Caco-2 (cell line): Measurements from ENCODE around the gene APLF. TPM values are rescaled to one million over a fixed set of nuclear protein-coding genes. Genes with fewer than 3 reads are reported as not detected.

Experiments used
- BruUV-seq: library from RNA; stranded (reverse); fragments of 400-500 nt; replicated peaks from 2 replicates; lab custom pipeline; 2021; lab: Mats Ljungman, UMichigan
- CTCF ChIA-PET: fragments of 300-600 bp; sonication (Branson Sonifier 250); formaldehyde crosslinking; loops from one replicate; lab custom pipeline; 2022; ENCODE audit warnings: antibody characterized with exemption; lab: Charles Lee
- POLR2A ChIA-PET: fragments of 300-600 bp; sonication (Branson Sonifier 250); formaldehyde crosslinking; loops from one replicate; lab custom pipeline; 2022; ENCODE audit warnings: antibody characterized with exemption; lab: Charles Lee
- DNase-seq, 2 experiments: peaks; one replicate each; pipeline versions ENCODE4 v3.0.0 to v3.0.0-alpha.2; 2020 to 2022
- H3K27me3 ChIP-seq: replicated peaks from 2 replicates; pipeline ENCODE4 v1.6.0; 2011; ENCODE audit warnings: low read length; ENCODE audit not compliant: control insufficient read depth, insufficient read depth
- H3K36me3 ChIP-seq: 2 replicates; pipeline ENCODE4 v1.5.1; 2011; ENCODE audit warnings: low read length; ENCODE audit not compliant: control insufficient read depth, insufficient read depth
- H3K4me1 ChIP-seq: fragments of 250-450 bp; sonication (Bioruptor Pico); 2 replicates; pipeline ENCODE4 v1.5.1; 2020; ENCODE audit warnings: mild to moderate bottlenecking
- H3K4me3 ChIP-seq: 2 replicates; pipeline ENCODE4 v1.5.1; 2011; ENCODE audit warnings: low read depth, mild to moderate bottlenecking, control low read depth, low read length
- H3K9me3 ChIP-seq: fragments of 250-450 bp; sonication (Bioruptor Pico); 2 replicates; pipeline ENCODE4 v1.5.1; 2020; ENCODE audit warnings: mild to moderate bottlenecking, moderate library complexity
- H3K27ac Mint-ChIP-seq: one replicate; pipeline ENCODE4 v1.8.0; 2022; ENCODE audit warnings: mixed read lengths; ENCODE audit not compliant: unreplicated experiment
- H3K27me3 Mint-ChIP-seq: one replicate; pipeline ENCODE4 v1.8.0; 2022; ENCODE audit warnings: mixed read lengths; ENCODE audit not compliant: insufficient read depth, unreplicated experiment
- H3K36me3 Mint-ChIP-seq: one replicate; pipeline ENCODE4 v1.8.0; 2022; ENCODE audit warnings: mild to moderate bottlenecking, mixed read lengths; ENCODE audit not compliant: insufficient read depth, unreplicated experiment
- H3K4me1 Mint-ChIP-seq: one replicate; pipeline ENCODE4 v1.8.0; 2022; ENCODE audit warnings: low read depth, mixed read lengths; ENCODE audit not compliant: unreplicated experiment
- H3K4me3 Mint-ChIP-seq: one replicate; pipeline ENCODE4 v1.8.0; 2022; ENCODE audit warnings: mild to moderate bottlenecking, moderate library complexity, mixed read lengths; ENCODE audit not compliant: unreplicated experiment
- H3K9me3 Mint-ChIP-seq: one replicate; pipeline ENCODE4 v1.8.0; 2022; ENCODE audit warnings: mixed read lengths; ENCODE audit not compliant: unreplicated experiment
- CTCF ChIP-seq, 2 experiments: fragments of 200-600 bp in 1 of 2; IDR thresholded peaks; 1 replicate in 1 of 2; 2 replicates in 1 of 2; pipeline versions ENCODE4 v1.5.1 to v1.8.0; 2011 to 2022; ENCODE audit warnings: antibody characterized with exemption in 1 of 2, control low read depth in 1 of 2, inconsistent platforms in 1 of 2, low read depth in 1 of 2, low read length in 1 of 2, mild to moderate bottlenecking in 1 of 2, moderate library complexity in 1 of 2; ENCODE audit not compliant: insufficient read depth in 1 of 2, severe bottlenecking in 1 of 2, unreplicated experiment in 1 of 2
- intact Hi-C: fragments of 100-400 bp; cut with micrococcal nuclease; formaldehyde crosslinking; loops from one replicate; pipeline ENCODE4 v1.10.0; 2022; ENCODE audit not compliant: unreplicated experiment
- total RNA-seq: library from RNA; stranded (reverse); gene quantifications from 2 replicates; pipeline ENCODE4 v1.2.3, GENCODE V29; 2022

The APLF gene
- total RNA-seq, 1 experiment from 2014 or later: 3.9 TPM

- BruUV-seq: no TSS peak
- no peak for TF ChIP-seq CTCF (IDR thresholded peaks at IDR 0.05; ENCODE audit: insufficient read depth in 1 of 2, low read depth in 1 of 2, low read length in 1 of 2, severe bottlenecking in 1 of 2, unreplicated experiment in 1 of 2)
These were observed 35.9 kb upstream of the APLF start for GRCh38 chr2:68431316-68431972.

GRCh38 chr2:68432696-68433658 lies 34.4 kb upstream of the APLF start:
- TF ChIP-seq CTCF (IDR thresholded peaks at IDR 0.05; ENCODE audit: insufficient read depth in 1 of 2, low read depth in 1 of 2, low read length in 1 of 2, severe bottlenecking in 1 of 2, unreplicated experiment in 1 of 2): no peak
- no peaks in the 10 kb centered on the region for H3K36me3 ChIP-seq
- ChIA-PET POLR2A (no interaction called here), CTCF (interaction anchor here (0.5 to 0.6 kb wide), 2 partner anchors 45 to 755 kb away, joined by 4 to 7 read pairs; no protein-coding TSS in a partner anchor)
- H3K27ac Mint-ChIP-seq: no peak overlapping the region
- no peaks in the 10 kb centered on the region for H3K4me1 Mint-ChIP-seq
- H3K4me3 Mint-ChIP-seq: no peak overlapping the region
- no peaks in the 10 kb centered on the region for H3K36me3 Mint-ChIP-seq
- H3K9me3 ChIP-seq: 0 out of 2 replicates have a peak, but pooled peaks cover 3% of the 10 kb centered on the region
- H3K9me3 Mint-ChIP-seq: no peaks in the 10 kb centered on the region
- H3K4me1 ChIP-seq: no peaks in the 10 kb centered on the region
- BruUV-seq: no TSS peak
- H3K27me3 Mint-ChIP-seq: no peaks in the 10 kb centered on the region
- no peak for DNase-seq
- H3K4me3 ChIP-seq: no peak overlapping the region
- H3K27me3 ChIP-seq: no peaks in the 10 kb centered on the region
- intact Hi-C loops: no loop called here

More at GRCh38 chr2:68431316-68431972, 35.9 kb upstream of the APLF start:
- H3K4me3 Mint-ChIP-seq: no peak overlapping the region
- intact Hi-C loops: no loop called here
- H3K9me3 ChIP-seq: 0 out of 2 replicates have a peak, but pooled peaks cover 3% of the 10 kb centered on the region
- no peak overlapping the region for H3K27ac Mint-ChIP-seq
- H3K36me3 ChIP-seq: no peaks in the 10 kb centered on the region
- no peaks in the 10 kb centered on the region for H3K4me1 ChIP-seq
- no peaks in the 10 kb centered on the region for H3K27me3 ChIP-seq
- no peaks in the 10 kb centered on the region for H3K9me3 Mint-ChIP-seq
- no peaks in the 10 kb centered on the region for H3K36me3 Mint-ChIP-seq
- no peak for DNase-seq
- H3K27me3 Mint-ChIP-seq: no peaks in the 10 kb centered on the region
- POLR2A ChIA-PET: no interaction called here
- CTCF ChIA-PET: no interaction called here
- no peaks in the 10 kb centered on the region for H3K4me1 Mint-ChIP-seq
- no peak overlapping the region for H3K4me3 ChIP-seq

- POLR2A ChIA-PET: interaction anchor here (0.6 kb wide), 1 partner anchor 402 kb away, joined by 5 read pairs; no protein-coding TSS in a partner anchor
- Mint-ChIP-seq H3K27me3 (no peaks in the 10 kb centered on the region), H3K4me1 (peaks cover 1% of the 10 kb centered on the region), H3K4me3 (no peak overlapping the region), H3K36me3 (no peaks in the 10 kb centered on the region), H3K27ac (no peak overlapping the region), H3K9me3 (no peaks in the 10 kb centered on the region)
- BruUV-seq: no TSS peak
- intact Hi-C loops: no loop called here
- CTCF ChIA-PET: no interaction called here
- no peak for TF ChIP-seq CTCF (IDR thresholded peaks at IDR 0.05; ENCODE audit: insufficient read depth in 1 of 2, low read depth in 1 of 2, low read length in 1 of 2, severe bottlenecking in 1 of 2, unreplicated experiment in 1 of 2)
- 0 out of 2 replicates have a peak, but pooled peaks cover 3% of the 10 kb centered on the region for H3K9me3 ChIP-seq
- no peak overlapping the region for H3K4me3 ChIP-seq
- no peaks in the 10 kb centered on the region for H3K27me3 ChIP-seq
- H3K36me3 ChIP-seq: no peaks in the 10 kb centered on the region
- no peak for DNase-seq
- H3K4me1 ChIP-seq: peaks cover 2% of the 10 kb centered on the region; the same call in 1 of the 2 replicates
These were observed 32.4 kb upstream of the APLF start for GRCh38 chr2:68434981-68435380.
